ENCODE data around the gene RUSC1.

- TF ChIP-seq, protein P1, sequence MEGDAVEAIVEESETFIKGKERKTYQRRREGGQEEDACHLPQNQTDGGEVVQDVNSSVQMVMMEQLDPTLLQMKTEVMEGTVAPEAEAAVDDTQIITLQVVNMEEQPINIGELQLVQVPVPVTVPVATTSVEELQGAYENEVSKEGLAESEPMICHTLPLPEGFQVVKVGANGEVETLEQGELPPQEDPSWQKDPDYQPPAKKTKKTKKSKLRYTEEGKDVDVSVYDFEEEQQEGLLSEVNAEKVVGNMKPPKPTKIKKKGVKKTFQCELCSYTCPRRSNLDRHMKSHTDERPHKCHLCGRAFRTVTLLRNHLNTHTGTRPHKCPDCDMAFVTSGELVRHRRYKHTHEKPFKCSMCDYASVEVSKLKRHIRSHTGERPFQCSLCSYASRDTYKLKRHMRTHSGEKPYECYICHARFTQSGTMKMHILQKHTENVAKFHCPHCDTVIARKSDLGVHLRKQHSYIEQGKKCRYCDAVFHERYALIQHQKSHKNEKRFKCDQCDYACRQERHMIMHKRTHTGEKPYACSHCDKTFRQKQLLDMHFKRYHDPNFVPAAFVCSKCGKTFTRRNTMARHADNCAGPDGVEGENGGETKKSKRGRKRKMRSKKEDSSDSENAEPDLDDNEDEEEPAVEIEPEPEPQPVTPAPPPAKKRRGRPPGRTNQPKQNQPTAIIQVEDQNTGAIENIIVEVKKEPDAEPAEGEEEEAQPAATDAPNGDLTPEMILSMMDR (IDR thresholded peaks at IDR 0.05), result no peak
- no peak for TF ChIP-seq EZH2 (IDR thresholded peaks at IDR 0.05; ENCODE audit: borderline replicate concordance, insufficient read depth, low read depth, low read length, poor library complexity, severe bottlenecking)
Observed at GRCh38 chr1:155316922-155317321, 3.8 kb upstream of the RUSC1 start.
